DMS 273 treated with DMSO at 0.1 percent for 48 hours (cell line): ENCODE measurements around the gene REXO1.
"Not testable (repeated sequence)": the region's sequence is repeated elsewhere in the genome, so short reads cannot be mapped to it uniquely, and the experiment has no call there.

Experiments
- DNase-seq: peaks from one replicate; lab custom pipeline; 2025; lab: John Stamatoyannopoulos, UW

REXO1 gene, protein sequence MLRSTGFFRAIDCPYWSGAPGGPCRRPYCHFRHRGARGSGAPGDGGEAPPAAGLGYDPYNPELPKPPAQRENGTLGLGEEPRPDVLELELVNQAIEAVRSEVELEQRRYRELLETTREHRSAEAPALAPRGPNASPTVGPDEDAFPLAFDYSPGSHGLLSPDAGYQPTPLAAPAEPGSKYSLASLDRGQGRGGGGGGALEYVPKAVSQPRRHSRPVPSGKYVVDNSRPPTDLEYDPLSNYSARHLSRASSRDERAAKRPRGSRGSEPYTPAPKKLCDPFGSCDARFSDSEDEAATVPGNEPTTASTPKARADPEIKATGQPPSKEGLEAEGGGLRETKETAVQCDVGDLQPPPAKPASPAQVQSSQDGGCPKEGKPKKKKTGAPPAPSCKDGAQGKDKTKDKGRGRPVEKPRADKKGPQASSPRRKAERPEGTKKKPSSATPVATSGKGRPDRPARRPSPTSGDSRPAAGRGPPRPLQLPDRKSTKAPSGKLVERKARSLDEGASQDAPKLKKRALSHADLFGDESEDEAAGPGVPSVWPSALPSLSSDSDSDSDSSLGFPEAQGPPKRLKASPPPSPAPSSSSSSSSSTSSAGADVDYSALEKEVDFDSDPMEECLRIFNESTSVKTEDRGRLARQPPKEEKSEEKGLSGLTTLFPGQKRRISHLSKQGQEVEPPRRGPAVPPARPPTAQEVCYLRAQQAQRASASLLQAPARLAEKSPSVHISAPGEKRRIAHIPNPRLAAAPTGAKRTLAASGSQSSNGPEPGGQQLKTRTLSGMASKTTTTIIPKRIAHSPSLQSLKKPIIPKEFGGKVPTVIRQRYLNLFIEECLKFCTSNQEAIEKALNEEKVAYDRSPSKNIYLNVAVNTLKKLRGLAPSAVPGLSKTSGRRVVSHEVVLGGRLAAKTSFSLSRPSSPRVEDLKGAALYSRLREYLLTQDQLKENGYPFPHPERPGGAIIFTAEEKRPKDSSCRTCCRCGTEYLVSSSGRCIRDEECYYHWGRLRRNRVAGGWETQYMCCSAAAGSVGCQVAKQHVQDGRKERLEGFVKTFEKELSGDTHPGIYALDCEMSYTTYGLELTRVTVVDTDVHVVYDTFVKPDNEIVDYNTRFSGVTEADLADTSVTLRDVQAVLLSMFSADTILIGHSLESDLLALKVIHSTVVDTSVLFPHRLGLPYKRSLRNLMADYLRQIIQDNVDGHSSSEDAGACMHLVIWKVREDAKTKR

GRCh38 chr19:1848399-1849131 lies at the start of gene REXO1:
Gene REXO1, minus strand, starts transcription at chr19:1848483. Its CDS starts 125 bp downstream, at chr19:1848358.
- peak; percentile 85 for DNase-seq

DNA sequence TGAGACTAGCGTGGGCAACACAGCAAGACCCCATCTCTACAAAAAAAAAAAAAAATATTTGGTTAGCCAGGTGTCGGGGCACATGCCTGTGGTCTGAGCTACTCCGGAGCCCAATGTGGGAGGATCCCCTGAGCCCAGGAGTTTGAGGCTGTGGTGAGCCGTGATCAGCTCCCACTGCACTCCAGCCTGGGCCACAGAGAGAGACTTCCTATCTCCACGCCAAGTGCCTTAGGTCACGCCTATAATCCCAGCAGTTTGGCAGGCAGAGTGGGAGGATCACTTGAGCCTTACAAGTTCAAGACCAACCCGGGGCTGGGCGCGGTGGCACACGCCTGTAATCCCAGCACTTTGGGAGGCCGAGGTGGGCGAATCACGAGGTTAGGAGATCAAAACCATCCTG lies 48.2 kb upstream of the REXO1 start:
- DNase-seq = no peak

DNA sequence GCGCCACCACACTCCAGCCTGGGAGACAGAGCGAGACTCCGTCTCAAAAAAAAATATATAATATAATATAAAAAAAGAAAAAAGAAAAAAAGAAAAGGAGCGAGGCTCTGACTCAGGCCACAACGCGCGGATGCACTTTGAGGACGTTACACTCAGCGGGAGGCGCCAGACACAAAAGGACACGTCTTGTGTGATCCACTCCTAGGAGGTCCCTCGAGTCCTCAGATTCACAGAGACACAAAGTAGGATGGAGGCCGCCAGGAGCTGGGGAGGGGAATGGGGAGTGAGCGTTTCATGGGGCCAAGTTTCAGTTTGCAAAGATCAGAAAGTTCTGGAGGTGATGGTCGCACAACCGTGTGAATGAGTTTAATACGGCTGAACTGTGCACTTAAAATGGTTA lies 45.5 kb upstream of the REXO1 start:
- DNase-seq = no peak

GRCh38 chr19:1889907-1890306 lies 41.6 kb upstream of the REXO1 start:
- no peak for DNase-seq

GRCh38 chr19:1888385-1888784 lies 40.1 kb upstream of the REXO1 start:
- no peak for DNase-seq

GRCh38 chr19:1886360-1886759 lies 38.1 kb upstream of the REXO1 start:
- not testable (repeated sequence) for DNase-seq

DNA sequence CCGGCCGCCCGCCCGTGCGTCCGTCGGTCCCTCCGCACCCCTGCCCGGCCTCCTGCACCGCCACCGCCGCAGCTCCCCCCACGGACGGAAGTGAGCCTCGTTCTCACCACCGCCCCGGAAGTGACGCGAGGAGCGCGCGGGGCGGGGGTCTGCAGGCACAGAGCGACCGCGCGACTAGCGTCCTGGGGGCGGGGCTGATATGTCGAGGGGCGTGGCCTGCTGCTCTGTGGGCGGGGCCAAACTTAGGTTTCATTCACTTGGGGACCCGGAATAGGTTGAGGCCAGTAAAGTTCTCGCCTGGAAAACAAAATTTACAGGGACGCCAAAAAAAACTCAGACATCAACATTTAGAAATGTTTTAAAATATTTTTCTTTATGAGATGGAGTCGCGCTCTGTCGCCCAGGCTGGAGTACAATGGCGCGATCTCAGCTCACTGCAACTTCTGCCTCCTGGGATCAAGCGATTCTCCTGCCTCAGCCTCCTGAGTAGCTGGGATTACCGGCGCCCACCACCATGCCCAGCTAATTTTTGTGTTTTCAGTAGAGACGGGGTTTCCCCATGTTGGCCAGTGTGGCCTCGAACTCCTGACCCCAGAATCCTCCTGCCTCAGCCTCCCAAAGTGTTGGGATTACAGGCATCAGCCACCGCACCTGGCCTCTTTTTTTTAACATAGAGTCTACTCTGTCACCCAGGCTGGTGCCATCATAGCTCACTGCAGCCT lies 37.3 kb upstream of the REXO1 start, which contains the start of gene ABHD17A:
ABHD17A (minus strand) TSS at position 99 of the 722 bp plus-strand sequence. CDS start 3,930 bp downstream, outside the sequence.
- DNase-seq = peak; percentile 49

- no peak for DNase-seq
Observed at GRCh38 chr19:1884719-1885334, 36.5 kb upstream of the REXO1 start.

DNA sequence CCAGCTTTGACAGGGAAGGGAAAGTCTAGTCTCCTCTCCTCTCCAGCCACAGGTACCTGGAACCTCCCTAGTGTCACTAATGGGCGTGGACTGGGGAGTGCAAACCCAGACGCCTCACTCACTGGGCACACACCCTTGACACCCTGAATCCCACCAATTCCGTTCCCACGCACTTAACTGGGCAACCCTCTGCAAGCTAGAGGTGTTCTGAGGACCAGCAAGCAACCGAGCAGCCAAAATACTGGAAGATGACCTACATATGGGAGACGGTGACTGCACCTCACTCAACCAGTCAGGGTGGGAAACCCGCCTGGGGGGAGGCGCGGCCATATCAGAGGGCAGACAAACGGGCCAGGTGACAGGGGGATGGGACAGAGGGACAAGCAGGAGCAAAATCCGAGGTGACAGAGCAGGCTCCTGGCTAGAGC lies 36.0 kb upstream of the REXO1 start:
- DNase-seq = no peak

GRCh38 chr19:1883784-1884183 lies 35.5 kb upstream of the REXO1 start:
- no peak for DNase-seq

- no peak for DNase-seq
Observed at GRCh38 chr19:1882786-1883692, 34.8 kb upstream of the REXO1 start.

DNA sequence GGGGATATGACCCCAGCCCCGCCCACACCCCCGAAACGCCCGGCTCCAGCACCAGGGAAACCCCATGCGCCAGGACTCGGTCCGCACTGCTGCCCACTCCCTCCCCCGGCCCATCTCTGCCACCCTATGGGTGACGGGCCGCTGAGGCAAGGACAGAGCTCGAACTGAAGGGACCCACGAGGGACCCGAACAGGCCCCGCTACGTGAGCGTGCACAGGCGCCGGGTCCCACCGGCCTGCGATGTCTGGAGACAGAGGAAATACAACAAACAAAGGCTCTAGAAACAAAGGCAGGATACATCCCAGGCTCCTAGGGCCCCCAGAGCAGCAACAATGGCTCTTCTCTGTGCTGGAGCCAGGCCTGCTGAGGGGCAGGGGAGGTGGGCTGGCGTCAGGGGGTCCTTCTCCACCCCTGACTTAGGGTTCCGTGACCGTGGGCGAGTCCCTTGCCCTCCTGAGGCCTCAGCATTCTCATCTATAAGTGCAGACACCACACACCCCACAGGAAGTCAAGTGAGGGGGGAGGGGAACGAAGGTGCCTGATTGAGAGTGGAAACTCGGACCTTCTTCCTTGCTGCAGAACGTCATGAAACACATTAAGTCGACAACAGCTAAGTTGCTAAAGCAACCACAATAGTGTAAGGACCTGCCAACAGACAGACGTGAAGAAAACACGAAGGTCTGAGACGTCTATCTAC lies 34.0 kb upstream of the REXO1 start:
- no peak for DNase-seq

DNA sequence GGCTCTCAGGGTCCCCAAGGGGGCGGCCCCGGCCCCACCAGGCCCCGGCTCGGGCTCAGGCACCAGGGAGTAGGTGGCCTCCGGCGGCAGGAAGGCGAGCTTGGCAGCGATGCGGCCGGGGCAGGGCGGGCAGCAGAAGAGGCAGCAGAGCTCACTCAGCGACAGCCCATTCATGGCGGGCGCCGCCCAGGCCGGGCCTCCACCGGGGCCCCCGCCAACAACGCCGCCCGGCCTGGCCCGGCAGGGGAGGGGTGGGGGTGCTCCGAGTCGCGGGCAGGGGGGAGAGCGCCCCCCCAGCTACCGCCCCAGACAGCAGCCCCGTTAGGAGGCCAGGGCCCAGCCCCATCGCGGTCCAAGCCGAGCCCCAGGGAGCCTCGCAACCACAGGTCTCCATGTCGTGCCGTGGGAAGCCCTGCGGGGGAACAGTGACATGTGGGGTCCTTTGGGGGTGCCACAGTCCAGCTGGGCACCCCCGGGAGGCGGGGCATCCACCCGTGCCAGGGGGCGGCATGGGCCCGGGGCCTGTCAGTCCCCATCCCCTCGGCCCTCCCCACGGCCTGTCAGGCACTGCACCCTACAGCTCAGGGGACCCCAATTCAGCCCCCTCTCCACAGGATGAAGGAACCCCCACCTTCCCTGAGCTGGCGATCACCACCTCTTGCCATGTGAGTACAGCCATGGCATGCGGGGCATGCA lies 33.3 kb upstream of the REXO1 start:
- DNase-seq = not testable (repeated sequence)

GRCh38 chr19:1880611-1881392 lies 32.5 kb upstream of the REXO1 start:
- DNase-seq = no peak

- DNase-seq = not testable (repeated sequence)
Observed at GRCh38 chr19:1879982-1880381, 31.7 kb upstream of the REXO1 start.

GRCh38 chr19:1878583-1878982 lies 30.3 kb upstream of the REXO1 start:
- DNase-seq = not testable (repeated sequence)

DNA sequence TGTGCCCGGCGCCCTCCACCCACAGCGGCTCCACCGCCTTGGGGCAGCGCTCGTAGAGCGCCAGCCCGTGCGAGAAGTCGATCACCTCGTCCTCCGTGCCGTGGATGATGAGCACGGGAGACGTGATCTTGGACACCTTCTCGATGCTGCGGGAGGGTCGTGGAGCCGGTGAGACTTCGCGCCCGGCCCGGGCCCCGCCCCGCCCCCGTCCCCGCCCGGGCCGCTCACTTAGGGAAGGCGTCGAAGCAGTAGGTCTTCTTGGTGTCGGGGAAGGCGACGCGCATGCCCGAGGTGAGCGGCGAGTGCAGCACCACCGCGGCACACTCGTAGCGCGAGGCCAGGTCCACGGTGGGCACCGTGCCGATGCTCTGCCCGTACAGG lies 29.0 kb upstream of the REXO1 start:
- DNase-seq = not testable (repeated sequence)
